CD4-positive, alpha-beta T cell treated with Interleukin-10 for 1 hour (primary cell): ENCODE results near the gene MYO5B.
A peak's percentile ranks its signal among the peaks of the same experiment; 100 is the strongest.

Experiments
- DNase-seq: peaks from one replicate; pipeline ENCODE4 v3.0.0-alpha.2; 2020

The MYO5B gene

DNA sequence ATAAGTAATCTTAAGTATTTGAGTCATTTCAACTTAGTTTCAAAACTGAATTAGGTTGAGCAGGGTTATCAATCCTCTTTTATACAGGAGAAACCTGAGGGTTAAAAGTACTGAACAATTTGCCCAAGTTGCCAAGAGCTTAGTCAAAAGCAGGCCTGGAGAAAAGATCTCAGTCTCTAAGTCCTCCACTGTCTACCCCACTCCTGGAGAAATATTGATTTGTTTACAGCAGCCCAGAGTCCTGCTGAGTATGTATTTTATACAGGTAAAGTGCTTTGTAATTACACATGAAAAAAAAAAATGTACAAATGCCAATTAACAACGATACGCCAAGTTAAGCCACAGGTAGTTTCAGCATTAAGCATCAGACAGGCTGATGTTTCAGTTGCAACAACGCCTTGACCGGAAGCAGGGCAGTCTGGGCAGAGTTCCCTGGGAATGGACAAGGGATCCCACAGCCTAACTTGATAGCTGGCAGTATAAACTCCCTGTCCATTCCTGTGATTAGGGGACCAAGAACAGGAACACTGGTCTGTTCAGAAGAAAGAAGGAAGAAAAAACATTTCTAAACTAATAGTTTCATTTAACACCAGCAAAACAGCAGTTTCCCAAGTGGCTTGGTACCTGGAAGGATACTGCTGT, 132.9 kb downstream of the MYO5B start:
- no peak for DNase-seq

DNA sequence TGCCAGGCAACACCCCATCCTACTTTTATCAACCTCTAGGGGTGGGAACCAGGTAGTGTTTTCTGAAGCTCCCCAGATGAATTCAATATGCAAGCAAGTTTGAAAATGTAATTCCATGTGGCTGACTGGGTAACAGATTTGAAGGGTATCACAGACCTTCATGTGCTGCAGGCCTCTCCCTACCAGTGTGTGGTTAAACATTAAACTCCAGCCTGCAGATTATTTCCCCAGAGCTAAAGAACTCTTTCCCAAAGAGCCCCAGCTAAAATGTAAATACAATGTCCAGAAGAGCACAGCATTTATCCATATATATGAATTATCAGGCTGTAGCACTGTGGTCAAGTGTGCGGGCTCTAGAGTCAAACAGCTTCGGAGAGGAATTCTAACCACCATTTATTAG, 134.1 kb downstream of the MYO5B start:
- DNase-seq = no peak

DNA sequence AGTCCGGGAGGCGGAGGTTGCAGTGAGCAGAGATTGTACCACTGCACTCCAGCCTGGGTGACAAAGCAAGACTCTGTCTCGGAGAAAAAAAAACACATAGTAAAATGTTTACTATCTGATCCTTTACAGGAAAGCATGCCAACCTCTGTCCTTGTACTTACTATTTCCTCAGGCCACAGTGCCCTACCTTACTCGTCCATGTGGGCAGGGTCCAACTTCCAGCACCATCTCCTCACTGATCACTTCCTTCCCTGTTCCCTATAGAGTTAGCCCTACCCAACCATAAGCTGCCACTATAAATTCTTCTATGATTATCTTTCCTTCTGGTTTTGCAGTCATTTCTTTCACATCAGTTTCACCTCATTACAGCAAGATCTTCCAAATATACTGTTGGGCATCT, 136.2 kb downstream of the MYO5B start:
- no peak for DNase-seq

DNA sequence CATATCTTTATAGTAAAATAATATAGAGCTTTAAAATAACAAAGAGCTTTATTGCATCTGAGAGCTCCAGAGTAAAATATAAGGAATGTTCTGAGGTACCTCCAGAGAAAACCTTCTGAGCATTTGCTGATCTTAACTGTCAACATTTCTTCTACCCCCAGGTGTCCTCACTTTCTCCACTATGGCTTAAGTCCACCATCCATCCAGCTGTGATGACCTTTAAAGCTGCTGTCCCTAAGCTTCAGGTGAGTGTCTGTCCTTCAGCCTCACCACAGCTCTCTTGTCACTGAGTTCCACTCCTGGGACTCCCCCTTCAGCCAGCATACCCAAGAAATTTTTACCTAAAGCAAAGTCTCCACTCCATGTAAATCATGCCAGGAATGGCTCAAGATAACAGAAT, 137.9 kb downstream of the MYO5B start:
- DNase-seq = no peak

DNA sequence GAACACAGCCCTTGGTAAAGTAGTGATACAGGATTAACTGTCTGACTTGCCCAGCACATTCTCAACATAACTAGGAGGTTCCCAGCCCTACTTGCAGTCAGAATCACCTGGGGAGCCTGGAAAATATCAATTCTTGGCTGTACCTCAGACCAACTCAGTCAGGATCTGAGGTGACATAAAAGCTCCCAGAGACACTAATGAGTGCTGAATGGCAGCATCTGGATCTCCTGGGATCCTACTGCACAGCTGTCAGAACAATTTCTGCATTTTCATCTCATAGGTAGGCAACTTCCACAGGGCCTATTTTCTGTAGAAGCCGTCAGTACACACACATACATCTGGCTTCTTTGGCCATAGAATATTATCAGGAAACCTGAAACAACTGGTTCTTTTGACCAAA, 138.8 kb downstream of the MYO5B start:
- no peak for DNase-seq

DNA sequence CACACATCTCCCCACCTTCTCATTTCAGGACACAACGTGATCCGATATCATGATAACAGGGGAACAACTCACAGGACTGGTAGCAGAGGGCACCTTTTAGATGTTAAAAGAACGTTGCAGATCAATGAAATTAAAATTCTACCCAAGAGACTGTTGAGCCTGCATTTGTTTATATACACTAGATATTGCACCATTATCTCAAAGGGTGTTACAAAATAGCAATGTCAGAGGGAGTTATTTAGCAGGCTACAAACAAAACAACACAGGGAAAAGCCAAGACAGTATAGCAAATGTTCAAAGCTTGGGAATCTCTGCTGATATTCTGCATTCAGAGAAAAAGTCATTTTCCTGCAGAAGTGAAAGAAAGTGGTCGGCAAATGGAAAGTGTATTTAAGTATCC, 139.5 kb downstream of the MYO5B start:
- no peak for DNase-seq

DNA sequence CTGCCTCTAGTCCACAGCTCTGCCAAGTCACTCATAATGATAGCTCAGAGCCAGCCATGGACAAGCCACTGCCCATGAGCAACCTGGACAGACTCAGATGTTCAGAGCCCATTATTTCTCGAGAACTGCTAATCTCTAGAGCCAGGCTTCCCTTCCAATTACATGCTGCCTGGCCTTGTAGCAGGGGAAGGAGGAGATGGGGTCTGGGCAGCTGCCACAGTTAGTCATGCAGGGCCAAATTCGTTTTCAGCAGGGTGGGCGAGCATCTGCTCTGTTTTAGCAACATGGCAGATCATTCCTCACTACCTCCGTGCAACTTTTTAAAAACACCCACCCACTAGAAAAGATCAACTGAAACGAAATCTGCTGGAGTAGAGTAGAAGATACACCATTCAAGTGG, 141.8 kb downstream of the MYO5B start:
- no peak for DNase-seq

DNA sequence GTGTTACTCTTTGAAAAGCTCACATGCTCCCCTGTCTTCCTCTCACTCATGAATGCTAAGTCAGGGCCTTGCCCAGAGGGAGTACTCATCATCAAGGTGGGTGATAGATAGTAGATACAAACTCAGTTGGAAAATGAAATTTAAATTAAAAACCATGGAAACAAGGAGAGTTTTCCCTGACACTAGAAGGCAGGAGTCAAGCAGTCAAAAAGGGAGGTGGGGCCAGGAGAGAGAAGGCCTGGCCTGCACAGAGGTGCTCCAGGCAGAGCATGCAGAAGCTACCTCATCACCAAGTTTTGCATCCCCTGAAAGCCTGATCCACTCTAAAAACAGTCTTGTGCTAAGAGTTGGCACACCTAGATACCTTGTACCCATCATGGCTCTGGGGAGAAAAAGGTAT, 143.7 kb downstream of the MYO5B start:
- DNase-seq = no peak

DNA sequence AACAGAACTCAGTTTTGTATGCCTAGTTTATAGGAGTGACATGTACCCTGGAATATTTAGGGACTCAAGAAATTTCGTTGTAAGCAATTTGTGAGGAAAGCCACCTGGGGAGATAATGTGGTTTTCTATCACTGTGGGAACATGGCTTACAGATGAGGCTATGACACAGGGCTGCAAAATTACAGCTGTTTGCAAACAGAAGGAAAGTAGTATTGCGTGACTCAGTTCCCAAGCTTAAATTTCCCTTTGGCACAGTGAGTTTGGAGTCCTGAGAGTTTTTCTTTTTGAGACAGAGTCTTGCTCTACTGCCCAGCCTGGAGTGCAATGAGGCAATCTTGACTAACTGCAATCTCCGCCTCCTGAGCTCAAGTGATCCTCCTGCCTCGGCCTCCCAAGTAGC, 149.8 kb downstream of the MYO5B start:
- no peak for DNase-seq

DNA sequence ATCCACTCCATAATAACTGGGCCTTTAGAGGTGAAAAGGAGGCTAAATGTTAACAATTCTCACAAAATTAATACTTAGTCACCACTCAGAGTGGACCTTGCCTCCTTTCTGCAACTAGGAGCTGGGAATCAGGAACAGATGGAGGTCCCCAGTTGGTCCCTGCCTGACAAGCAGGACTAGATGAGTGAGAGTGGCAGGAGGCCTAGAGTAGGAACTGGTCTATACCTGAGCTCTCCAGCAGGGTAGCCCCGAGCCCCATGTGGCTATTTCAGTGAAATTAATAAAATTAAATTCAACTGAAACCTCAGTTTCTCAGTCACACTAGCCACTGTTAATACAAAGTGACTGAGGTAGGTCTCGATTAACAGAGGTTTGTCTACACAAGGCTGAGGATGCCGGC, 150.5 kb downstream of the MYO5B start:
- DNase-seq = no peak

DNA sequence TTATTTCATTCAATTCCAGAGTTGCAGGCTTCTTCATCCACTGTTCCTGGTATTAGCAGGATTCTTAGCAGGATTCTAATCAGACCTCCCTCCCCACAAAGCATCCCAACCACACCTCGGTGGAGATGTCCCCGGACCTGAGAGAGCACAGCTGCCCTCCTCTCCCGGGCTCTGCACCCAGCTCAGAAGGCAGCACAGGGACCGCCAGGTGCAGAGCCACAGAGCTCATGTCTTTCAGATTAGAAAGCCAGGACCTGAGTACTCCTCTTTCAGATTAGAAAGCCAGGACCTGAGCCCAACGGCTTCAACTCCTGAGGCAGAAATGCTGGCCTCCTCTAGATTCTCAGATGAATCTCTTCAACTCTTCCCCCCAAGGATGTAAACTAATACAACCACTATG, 152.3 kb downstream of the MYO5B start:
- DNase-seq = no peak

DNA sequence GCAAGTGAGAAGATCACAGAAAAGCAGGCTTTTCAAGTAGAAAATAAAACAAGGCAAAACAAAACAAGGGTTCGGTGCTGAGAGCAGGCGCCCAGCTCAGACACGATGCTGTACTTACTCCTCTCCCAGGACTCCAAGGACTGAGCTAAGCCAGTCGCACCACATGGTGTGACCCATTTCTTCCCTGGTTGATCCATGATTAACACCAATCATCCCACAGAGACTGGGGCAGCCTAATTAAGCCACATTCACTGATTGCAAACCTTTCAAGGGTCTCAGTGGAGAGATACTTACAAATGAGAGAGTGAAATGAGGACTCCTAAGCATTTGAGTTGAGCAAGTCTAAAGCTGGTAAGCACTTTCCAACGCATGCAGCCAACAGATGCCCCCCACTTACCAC, 155.2 kb downstream of the MYO5B start:
- DNase-seq = no peak

DNA sequence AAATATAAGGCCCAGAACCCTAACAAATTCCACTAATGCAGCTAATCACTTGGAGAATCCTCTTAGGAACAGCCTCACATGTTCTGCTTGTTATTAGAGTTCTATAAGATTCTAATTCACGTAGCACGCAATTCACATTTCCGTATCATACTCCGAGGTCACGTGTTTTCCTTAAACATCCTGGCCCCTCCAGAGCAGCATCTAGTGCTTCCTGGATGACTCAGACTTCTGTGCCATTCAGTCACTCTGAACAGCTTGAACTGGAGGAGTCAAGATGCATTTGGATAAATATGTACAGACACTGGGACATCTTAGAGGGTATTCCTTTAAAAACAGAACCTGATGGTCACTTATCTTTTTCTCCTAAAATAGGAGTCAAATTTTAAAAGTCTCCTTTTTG, 156.5 kb downstream of the MYO5B start:
- DNase-seq = no peak

DNA sequence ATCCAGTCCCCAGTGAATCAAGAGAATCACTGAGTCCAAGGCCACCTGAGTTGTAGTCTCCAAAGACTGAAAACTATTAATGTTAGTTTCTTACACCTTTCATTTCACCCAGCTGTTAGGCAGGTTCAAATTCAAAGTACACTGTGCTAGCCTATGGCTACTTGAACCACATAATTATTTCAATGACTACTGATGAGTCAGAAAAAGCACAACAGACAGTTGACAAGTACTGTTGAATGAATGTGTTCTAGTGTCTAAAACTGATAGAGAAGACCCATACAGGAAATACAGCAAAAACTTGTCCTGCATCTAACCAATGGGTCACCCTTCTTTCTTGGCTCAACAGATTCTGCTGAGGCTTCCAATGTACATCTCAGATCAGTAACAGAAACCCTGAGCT, 160.9 kb downstream of the MYO5B start:
- DNase-seq = no peak

DNA sequence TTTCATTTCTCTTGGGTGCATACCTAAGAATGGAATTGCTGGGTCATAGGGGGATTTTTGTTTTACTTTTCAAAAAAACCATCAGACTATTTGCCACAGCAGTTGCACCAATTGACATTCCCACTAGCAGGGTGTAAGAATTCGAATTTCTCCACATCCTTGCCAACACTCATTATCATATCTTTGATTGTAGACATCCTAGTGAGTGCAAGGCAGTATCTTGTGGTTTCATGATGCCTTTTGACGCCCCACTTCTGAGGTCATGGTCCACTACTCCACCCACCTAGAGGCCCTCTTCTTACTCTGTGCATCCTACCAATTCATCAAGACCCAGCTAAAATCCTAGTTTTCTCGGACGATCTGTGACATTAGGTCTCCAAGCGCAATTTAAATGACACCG, 161.9 kb downstream of the MYO5B start:
- no peak for DNase-seq

DNA sequence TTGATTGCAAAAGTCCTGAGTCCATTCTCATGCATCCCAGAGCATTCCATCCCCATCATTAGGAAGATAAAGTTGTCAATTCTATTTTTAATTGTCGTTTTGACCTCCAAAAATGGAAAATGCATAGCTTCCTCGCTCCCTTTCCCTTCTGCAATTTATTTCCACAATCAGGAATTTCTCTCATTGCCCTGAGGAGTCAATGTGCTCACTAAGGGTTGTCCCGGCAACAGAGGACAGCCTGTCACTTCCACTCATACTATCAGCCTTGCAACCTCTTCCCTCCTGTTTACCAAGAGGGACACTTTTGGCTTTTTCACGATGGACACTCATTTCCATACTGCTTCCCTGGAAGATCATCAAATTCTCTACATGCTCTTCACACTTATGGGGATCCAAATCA, 164.8 kb downstream of the MYO5B start:
- DNase-seq = no peak

DNA sequence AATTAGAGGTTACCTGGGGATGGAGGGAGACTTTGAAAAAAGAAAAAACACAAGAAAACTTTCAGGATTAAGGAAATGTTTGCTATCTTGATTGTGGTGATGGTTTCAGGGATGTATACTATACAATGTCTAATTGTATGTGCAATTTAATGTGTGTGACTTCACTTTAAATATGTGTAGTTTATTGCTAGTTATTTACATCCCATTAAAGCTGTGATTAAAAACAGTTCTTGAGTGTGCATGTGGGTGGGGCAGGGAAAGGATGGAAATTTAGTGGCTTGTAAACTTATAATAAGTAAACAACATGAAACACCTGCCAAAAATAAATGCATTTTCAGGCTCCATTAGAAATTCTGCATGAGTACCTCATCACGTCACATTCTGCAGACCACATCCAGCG, 167.0 kb downstream of the MYO5B start:
- no peak for DNase-seq

DNA sequence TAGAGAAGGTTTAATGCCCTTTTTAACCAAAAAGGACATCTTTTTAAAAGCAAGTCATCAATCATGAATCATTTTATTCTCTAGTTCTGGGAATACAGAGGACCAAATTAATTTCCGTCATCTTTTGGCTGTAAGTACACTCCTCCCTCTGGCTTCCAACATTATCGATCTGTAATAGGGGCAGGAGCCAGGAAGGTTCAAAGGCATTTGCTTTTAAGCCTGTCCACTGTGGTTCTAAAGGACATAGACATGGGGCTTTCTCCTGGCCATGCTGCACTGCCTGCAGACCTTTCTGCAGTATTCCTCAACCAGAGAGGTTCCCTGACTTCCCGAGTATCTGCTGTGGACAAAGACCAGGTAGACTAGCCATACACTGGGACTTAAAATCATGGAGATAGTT, 170.5 kb downstream of the MYO5B start:
- DNase-seq = no peak

DNA sequence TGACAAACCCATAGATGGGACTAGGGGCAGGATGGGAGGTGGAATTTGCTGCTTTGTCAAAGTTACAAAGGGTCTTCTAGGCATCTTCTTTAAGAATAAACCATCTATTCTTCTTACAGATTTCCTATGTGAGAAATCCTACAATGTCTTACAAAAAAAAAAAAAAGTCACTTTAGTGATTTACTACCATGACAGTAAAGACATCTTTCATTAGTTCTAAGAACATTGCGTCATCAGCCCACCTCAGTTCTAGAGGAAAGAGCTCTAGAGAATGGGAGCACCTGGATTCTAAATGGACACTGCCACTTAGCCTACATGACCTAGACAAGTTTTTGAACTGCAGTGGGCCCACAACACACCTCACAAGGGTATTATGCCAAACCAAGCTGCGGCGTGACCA, 172.0 kb downstream of the MYO5B start:
- no peak for DNase-seq

DNA sequence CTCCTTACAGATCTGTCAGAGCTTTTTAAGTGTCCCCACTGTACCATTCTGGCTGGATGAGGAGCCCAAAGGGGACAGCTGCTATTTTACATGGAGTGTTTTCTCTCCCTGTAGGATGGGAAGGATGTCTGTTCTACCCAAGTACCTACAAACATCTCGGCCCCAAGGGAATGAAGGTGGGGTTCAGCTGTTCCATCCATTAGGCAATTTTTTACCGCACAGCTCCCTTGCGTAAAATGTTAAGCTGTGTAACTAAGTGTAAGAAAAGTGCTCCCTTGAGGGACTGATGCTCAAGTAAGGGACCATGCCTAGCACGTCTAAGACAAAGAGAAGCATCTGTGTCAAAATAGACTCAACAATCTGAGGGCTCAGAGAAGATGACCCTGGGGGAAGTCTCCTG, 180.3 kb downstream of the MYO5B start:
- DNase-seq = no peak

DNA sequence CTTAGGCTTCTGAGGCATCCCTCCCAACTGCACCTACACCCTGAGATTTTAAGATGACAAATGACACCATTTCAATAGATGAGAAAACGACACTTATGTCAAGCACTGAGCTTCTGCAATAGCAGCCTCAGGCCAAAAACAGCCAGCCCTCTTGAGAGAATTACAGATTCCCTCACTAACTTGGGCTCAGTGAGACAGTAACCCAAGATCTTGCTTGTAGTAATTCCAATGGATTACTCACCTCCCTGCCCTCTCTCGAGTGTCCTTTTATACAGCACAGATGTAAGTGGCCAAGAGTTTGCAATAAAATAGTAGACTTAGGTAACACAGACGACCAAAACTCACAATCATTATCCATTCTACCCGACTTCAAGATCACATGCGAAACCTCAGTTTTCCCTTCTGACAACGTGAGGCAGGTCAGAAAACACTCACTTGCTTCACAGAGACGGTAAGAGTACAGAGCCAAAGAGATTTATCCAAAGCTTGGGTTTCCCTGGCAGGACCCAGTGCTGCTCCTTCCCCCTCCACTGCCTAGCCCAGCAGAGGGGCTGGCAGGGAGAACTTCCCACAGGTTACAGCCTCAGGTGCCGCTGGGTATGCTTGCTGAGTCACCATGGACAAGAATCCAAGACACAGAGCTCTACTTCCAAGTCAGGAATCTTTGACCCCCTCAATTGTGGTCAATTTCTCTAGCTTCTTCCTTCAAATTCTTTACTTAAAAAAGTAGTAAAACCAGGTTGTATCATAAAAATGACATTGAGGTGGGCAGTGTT, 181.4 kb downstream of the MYO5B start:
- DNase-seq = no peak

DNA sequence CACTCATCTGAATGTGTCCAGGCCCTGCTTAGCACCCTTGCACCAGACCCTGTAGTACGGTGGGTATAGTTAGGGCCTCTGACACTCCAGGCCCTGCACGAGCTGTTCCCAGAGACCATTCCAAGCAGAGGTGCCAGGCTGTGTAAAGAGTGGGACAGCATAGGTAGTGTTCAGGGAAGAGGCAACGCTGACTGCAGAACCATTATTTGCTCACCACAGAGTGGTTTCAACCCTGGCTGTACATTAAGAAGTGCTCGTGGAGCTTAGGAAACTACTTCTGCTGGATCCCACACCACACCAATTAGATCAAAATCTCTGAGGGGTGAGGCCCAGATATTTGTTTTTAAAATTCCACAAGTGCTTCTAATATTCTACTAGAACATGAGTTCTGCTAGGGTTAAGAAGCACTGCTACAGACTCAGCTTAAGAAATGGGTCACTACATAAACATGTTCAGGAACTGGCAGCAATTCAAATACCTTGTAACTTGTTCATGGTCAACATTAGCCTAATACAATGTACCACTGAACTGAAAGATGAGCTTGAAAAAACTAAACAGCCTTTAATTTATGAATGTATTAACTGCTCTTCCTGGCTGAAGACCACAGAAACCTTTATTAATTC, 183.0 kb downstream of the MYO5B start:
- DNase-seq = no peak

DNA sequence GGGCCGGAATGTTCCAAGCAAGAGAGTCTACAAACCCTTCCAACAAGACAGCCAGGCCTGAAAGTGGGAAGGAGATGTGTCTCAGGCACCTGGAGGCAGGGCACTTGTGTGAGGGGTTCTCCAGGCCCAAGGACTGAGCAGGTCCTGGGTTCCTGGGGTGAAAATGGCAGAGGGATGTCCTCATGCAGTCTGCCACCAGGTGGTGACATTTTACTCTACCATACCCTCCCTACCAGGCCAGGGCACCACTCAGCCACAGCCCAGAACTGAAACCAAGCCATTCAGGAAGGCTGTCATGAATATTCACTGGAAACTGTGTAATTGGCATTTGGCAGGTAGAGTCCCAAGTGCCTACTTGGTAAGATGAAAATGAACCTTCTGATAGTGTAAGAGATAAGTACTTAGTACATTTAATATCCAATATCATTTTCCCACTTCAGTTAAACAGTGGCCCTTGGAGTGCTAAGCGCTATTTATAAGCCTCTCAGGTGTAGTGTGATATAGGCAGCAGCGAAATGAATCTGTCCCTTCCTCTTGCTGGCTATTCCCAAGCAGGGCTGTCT, 185.1 kb downstream of the MYO5B start:
- peak; percentile 49 for DNase-seq

DNA sequence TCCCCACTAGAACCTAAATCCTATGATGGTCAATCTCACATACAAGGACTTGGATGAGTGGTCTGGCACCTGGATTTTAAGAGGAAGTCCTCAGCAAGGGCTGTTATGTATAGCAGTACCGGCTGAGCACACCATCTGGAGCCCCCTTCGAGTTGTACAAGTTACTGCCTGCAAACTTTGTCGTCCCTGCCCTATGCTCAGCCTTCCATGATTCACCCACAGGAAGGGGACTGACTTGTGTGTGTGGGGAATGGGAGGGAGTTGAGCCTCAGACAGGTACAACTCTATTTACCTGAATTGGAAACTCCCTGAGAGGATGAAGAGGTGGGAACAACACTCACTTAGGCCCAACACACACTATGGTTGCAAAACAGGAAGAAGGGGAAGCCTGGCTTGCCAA, 186.6 kb downstream of the MYO5B start:
- DNase-seq = no peak
